ENCODE results near the gene ARHGEF26.

- TF ChIP-seq CTCF (IDR thresholded peaks at IDR 0.05) (no peak), POLR2A (IDR thresholded peaks at IDR 0.05; ENCODE audit: low read depth) (no peak), POLR2AphosphoS5 (IDR thresholded peaks at IDR 0.05) (no peak)
Measured at GRCh38 chr3:154290187-154290586, 169.0 kb downstream of the ARHGEF26 start.
